B cell (primary cell): ENCODE results near the gene SKOR1. TPM values are rescaled to one million over a fixed set of nuclear protein-coding genes. Genes with fewer than 3 reads are reported as not detected.

Experiments used
- ATAC-seq: fragments of 200-7000 bp; cut with Tn5 transposase; one replicate; pipeline ENCODE4 v1.10.0; 2021; ENCODE audit warnings: low read depth, mild to moderate bottlenecking, moderate number of reproducible peaks, moderate library complexity
- CTCF ChIA-PET: fragments of 350-600 bp; sonication (Branson Sonifier 250); formaldehyde crosslinking; loops from one replicate; lab custom pipeline; 2021; ENCODE audit warnings: antibody characterized with exemption, inconsistent platforms; lab: Charles Lee
- POLR2A ChIA-PET: fragments of 350-600 bp; sonication (Branson Sonifier 250); formaldehyde crosslinking; loops from one replicate; lab custom pipeline; 2021; ENCODE audit warnings: antibody characterized with exemption; lab: Charles Lee
- DNase-seq: peaks from one replicate; pipeline ENCODE4 v3.0.0; 2013
- H2AFZ ChIP-seq: 2 replicates; pipeline ENCODE4 v1.6.1; 2012; ENCODE audit warnings: mild to moderate bottlenecking, low read depth, low read length; ENCODE audit not compliant: insufficient read depth, poor library complexity, severe bottlenecking
- H3K27ac ChIP-seq, 2 donors: 1 replicate in 1 of 2; 2 replicates in 1 of 2; pipeline ENCODE4 v1.5.1; 2012 to 2013; ENCODE audit warnings: low read length in 2 of 2, mild to moderate bottlenecking in 2 of 2, moderate library complexity in 1 of 2
- H3K27me3 ChIP-seq, 4 experiments: fragments of 200-600 bp in 1 of 4; sonication (generic) in 1 of 4; replicated peaks in 1 of 4; 1 replicate in 2 of 4; 2 replicates in 2 of 4; pipeline versions ENCODE4 v1.6.1 to v1.7.0; 2013 to 2016; ENCODE audit warnings: low read length in 3 of 4, mild to moderate bottlenecking in 2 of 4, mixed read lengths in 1 of 4, moderate library complexity in 1 of 4; ENCODE audit not compliant: insufficient read depth in 4 of 4, control insufficient read depth in 3 of 4; ENCODE audit errors: control extremely low read depth in 1 of 4
- H3K36me3 ChIP-seq, 2 experiments: replicated peaks in 1 of 2; 1 replicate in 1 of 2; 2 replicates in 1 of 2; pipeline versions ENCODE4 v1.6.1 to v1.7.1; 2013; ENCODE audit warnings: low read length in 1 of 2; ENCODE audit not compliant: insufficient read depth in 2 of 2, control insufficient read depth in 1 of 2; ENCODE audit errors: control extremely low read depth in 1 of 2, extremely low read depth in 1 of 2
- H3K4me1 ChIP-seq, 2 donors: fragments of 200-600 bp in 1 of 2; sonication (generic) in 1 of 2; 1 replicate in 1 of 2; 2 replicates in 1 of 2; pipeline versions ENCODE4 v1.5.1 to v1.6.1; 2013 to 2017; ENCODE audit warnings: low read length in 2 of 2; ENCODE audit not compliant: control insufficient read depth in 2 of 2, insufficient read depth in 2 of 2
- H3K4me2 ChIP-seq: replicated peaks from 2 replicates; pipeline ENCODE3; 2012; ENCODE audit warnings: mild to moderate bottlenecking, low read depth, low read length; ENCODE audit not compliant: poor library complexity, severe bottlenecking
- H3K4me3 ChIP-seq, 5 experiments: fragments of 200-600 bp in 1 of 5; sonication (generic) in 1 of 5; 1 replicate in 3 of 5; 2 replicates in 2 of 5; pipeline versions ENCODE4 v1.5.1 to v1.7.0; 2011 to 2016; ENCODE audit warnings: low read length in 4 of 5, mild to moderate bottlenecking in 4 of 5, low read depth in 2 of 5, control low read depth in 1 of 5, moderate library complexity in 1 of 5; ENCODE audit not compliant: insufficient read depth in 1 of 5; ENCODE audit errors: control extremely low read depth in 1 of 5, extremely low read depth in 1 of 5
- H3K79me2 ChIP-seq: fragments of 200-600 bp; sonication (generic); one replicate; pipeline ENCODE4 v1.6.0; 2016; ENCODE audit warnings: low read length; ENCODE audit not compliant: control insufficient read depth, insufficient read depth
- H3K9ac ChIP-seq: fragments of 200-600 bp; sonication (generic); 2 replicates; pipeline ENCODE4 v1.6.1; 2017; ENCODE audit warnings: mild to moderate bottlenecking, low read length, moderate library complexity
- H3K9me3 ChIP-seq, 3 donors: one replicate each; pipeline versions ENCODE4 v1.6.1 to v1.7.1; 2013; ENCODE audit warnings: low read length in 2 of 3; ENCODE audit not compliant: control insufficient read depth in 2 of 3, insufficient read depth in 1 of 3; ENCODE audit errors: control extremely low read depth in 1 of 3
- H4K20me1 ChIP-seq: 2 replicates; pipeline ENCODE4 v1.6.0; 2012; ENCODE audit warnings: mild to moderate bottlenecking, low read length; ENCODE audit not compliant: insufficient read depth, control insufficient read depth, poor library complexity, severe bottlenecking
- H3K27ac Mint-ChIP-seq: one replicate; pipeline ENCODE4 v1.8.0; 2021; ENCODE audit warnings: mixed read lengths
- H3K27me3 Mint-ChIP-seq: one replicate; pipeline ENCODE4 v1.8.0; 2021; ENCODE audit warnings: mixed read lengths
- H3K4me1 Mint-ChIP-seq: one replicate; pipeline ENCODE4 v1.8.0; 2021; ENCODE audit warnings: mixed read lengths
- H3K4me3 Mint-ChIP-seq: one replicate; pipeline ENCODE4 v1.8.0; 2021; ENCODE audit warnings: mixed read lengths
- H3K9me3 Mint-ChIP-seq: one replicate; pipeline ENCODE4 v1.8.0; 2022; ENCODE audit warnings: mixed read lengths; ENCODE audit not compliant: insufficient read depth
- CTCF ChIP-seq: fragments of 200-600 bp; IDR thresholded peaks from one replicate; pipeline ENCODE4 v1.8.0; 2022; ENCODE audit warnings: antibody characterized with exemption, mild to moderate bottlenecking
- EZH2 ChIP-seq: IDR thresholded peaks from 2 replicates; pipeline ENCODE4 v1.6.1; 2012; ENCODE audit warnings: borderline replicate concordance, low read depth, mild to moderate bottlenecking, moderate library complexity, low read length; ENCODE audit not compliant: insufficient read depth, poor library complexity, severe bottlenecking
- WGBS: methylation state at CpG from one replicate; pipeline ENCODE4 v1.1.5; 2013; ENCODE audit warnings: missing lambda C conversion rate; ENCODE audit not compliant: insufficient coverage; 5-methylcytosine and 5-hydroxymethylcytosine counted together
- intact Hi-C: fragments of 100-400 bp; cut with micrococcal nuclease; formaldehyde crosslinking; loops from one replicate; pipeline ENCODE4 v1.10.0; 2022
- polyA plus RNA-seq: library from polyadenylated mRNA; depleted of rRNA; stranded (reverse); fragments of >200 nt; gene quantifications from 2 replicates; pipeline ENCODE4 v1.2.3, GENCODE V29; 2012
- total RNA-seq, 2 donors: library from RNA; stranded (reverse); fragments of 120-200 nt in 1 of 2; gene quantifications; 1 replicate in 1 of 2; 2 replicates in 1 of 2; pipeline versions ENCODE4 v1.2.3 to v1.2.4, GENCODE V29; 2013 to 2022

Gene SKOR1
- total and polyA plus RNA-seq, 2 donors (not counting 1 experiment from before 2014, with no cell fraction given): 0.37 to 0.67 TPM

GRCh38 chr15:67818464-67818863 lies 6.8 kb upstream of the SKOR1 start:
- Histone ChIP-seq H3K4me2 (no peak overlapping the region), H4K20me1 (peaks cover 17% of the 10 kb centered on the region), H3K9me3 (peaks cover 6 to 61% (median 7%) of the 10 kb centered on the region in 3 donors), H3K4me1 (peaks cover 29 to 37% of the 10 kb centered on the region in 2 donors), H3K36me3 (no peaks in the 10 kb centered on the region), H3K79me2 (no peaks in the 10 kb centered on the region), H3K4me3 (no peak overlapping the region), H3K27ac (no peak overlapping the region), H3K27me3 (peaks cover 0 to 67% (median 44%) of the 10 kb centered on the region in 4 experiments), H2AFZ (no peak overlapping the region), H3K9ac (no peak overlapping the region)
- intact Hi-C loops: no loop called here
- Mint-ChIP-seq H3K4me1 (peaks cover 24% of the 10 kb centered on the region), H3K27ac (no peak overlapping the region), H3K27me3 (peaks cover 53% of the 10 kb centered on the region), H3K4me3 (no peak overlapping the region), H3K9me3 (no peaks in the 10 kb centered on the region)
- ChIA-PET CTCF (interaction anchor here (1.0 to 16.8 kb wide), 3 partner anchors 11 to 35 kb away, joined by 3 to 237 read pairs (median 4); no protein-coding TSS in a partner anchor), POLR2A (interaction anchor here (0.6 kb wide), 1 partner anchor 33 kb away, joined by 3 read pairs; no protein-coding TSS in a partner anchor)
- no peak for DNase-seq
- ATAC-seq: no peak
- no peak for TF ChIP-seq EZH2
- TF ChIP-seq CTCF: no peak
- 73% methylated on average over 2 of the region's 3 CpGs for WGBS

- CTCF ChIA-PET: interaction anchor here (1.0 to 16.8 kb wide), 4 partner anchors 10 to 37 kb away, joined by 3 to 237 read pairs (median 6); no protein-coding TSS in a partner anchor
Measured at GRCh38 chr15:67819636-67820035, 5.7 kb upstream of the SKOR1 start.

More at GRCh38 chr15:67819636-67820035, 5.7 kb upstream of the SKOR1 start:
- peak; percentile 10 for DNase-seq
- Mint-ChIP-seq H3K9me3 (no peaks in the 10 kb centered on the region), H3K27me3 (peaks cover 64% of the 10 kb centered on the region), H3K4me3 (no peak overlapping the region), H3K4me1 (peaks cover 35% of the 10 kb centered on the region), H3K27ac (no peak overlapping the region)
- Histone ChIP-seq H3K9ac (no peak overlapping the region), H3K4me2 (no peak overlapping the region), H3K27ac (no peak overlapping the region), H4K20me1 (peaks cover 22% of the 10 kb centered on the region), H3K9me3 (peaks cover 6 to 72% (median 7%) of the 10 kb centered on the region in 3 donors), H3K36me3 (no peaks in the 10 kb centered on the region), H3K27me3 (peaks cover 0 to 79% (median 53%) of the 10 kb centered on the region in 4 experiments), H3K79me2 (no peaks in the 10 kb centered on the region), H3K4me1 (peaks cover 41 to 49% of the 10 kb centered on the region in 2 donors), H2AFZ (no peak overlapping the region), H3K4me3 (no peak overlapping the region)
- no peak for ATAC-seq
- intact Hi-C loops: no loop called here
- 22% methylated on average over 10 of the region's 19 CpGs for WGBS
- POLR2A ChIA-PET: no interaction called here
- TF ChIP-seq CTCF (no peak), EZH2 (no peak)
